ENCODE data around the gene COL6A3.
A peak's percentile ranks its signal among the peaks of the same experiment; 100 is the strongest.

Gene COL6A3

GRCh38 chr2:237444071-237444470 is 30.1 kb upstream of the COL6A3 start:
- DNase-seq (ENCODE audit: low spot score): no peak

GRCh38 chr2:237441605-237442274 is 27.8 kb upstream of the COL6A3 start:
- DNase-seq (ENCODE audit: low spot score): peak; percentile 75

GRCh38 chr2:237440819-237441281 is 26.9 kb upstream of the COL6A3 start:
- DNase-seq (ENCODE audit: low spot score): no peak

- no peak for DNase-seq (ENCODE audit: low spot score)
Measured at GRCh38 chr2:237438080-237438940, 24.3 kb upstream of the COL6A3 start.

- DNase-seq (ENCODE audit: low spot score): no peak
Measured at GRCh38 chr2:237437566-237437965, 23.6 kb upstream of the COL6A3 start.

GRCh38 chr2:237435844-237436587 is 22.1 kb upstream of the COL6A3 start:
- peak; percentile 87 for DNase-seq (ENCODE audit: low spot score)

- peak; percentile 65 for DNase-seq (ENCODE audit: low spot score)
Measured at GRCh38 chr2:237434866-237435311, 20.9 kb upstream of the COL6A3 start.

- DNase-seq (ENCODE audit: low spot score): no peak
Measured at GRCh38 chr2:237433920-237434676, 20.1 kb upstream of the COL6A3 start.

- DNase-seq (ENCODE audit: low spot score): peak; percentile 88
Measured at GRCh38 chr2:237432484-237433092, 18.6 kb upstream of the COL6A3 start.

GRCh38 chr2:237431837-237432236 is 17.9 kb upstream of the COL6A3 start:
- DNase-seq (ENCODE audit: low spot score): no peak

- DNase-seq (ENCODE audit: low spot score): no peak
Measured at GRCh38 chr2:237431372-237431771, 17.4 kb upstream of the COL6A3 start.

GRCh38 chr2:237430861-237431260 is 16.9 kb upstream of the COL6A3 start:
- no peak for DNase-seq (ENCODE audit: low spot score)

GRCh38 chr2:237429753-237430152 is 15.8 kb upstream of the COL6A3 start:
- no peak for DNase-seq (ENCODE audit: low spot score)

GRCh38 chr2:237427769-237428506 is 14.0 kb upstream of the COL6A3 start:
- DNase-seq (ENCODE audit: low spot score): no peak

- no peak for DNase-seq (ENCODE audit: low spot score)
Measured at GRCh38 chr2:237426517-237426916, 12.6 kb upstream of the COL6A3 start.

GRCh38 chr2:237425320-237425719 is 11.4 kb upstream of the COL6A3 start:
- no peak for DNase-seq (ENCODE audit: low spot score)

GRCh38 chr2:237424544-237424943 is 10.6 kb upstream of the COL6A3 start:
- no peak for DNase-seq (ENCODE audit: low spot score)

GRCh38 chr2:237423891-237424290 is 9.9 kb upstream of the COL6A3 start:
- no peak for DNase-seq (ENCODE audit: low spot score)

GRCh38 chr2:237422309-237422708 is 8.3 kb upstream of the COL6A3 start:
- DNase-seq (ENCODE audit: low spot score): no peak

- peak; percentile 88 for DNase-seq (ENCODE audit: low spot score)
Measured at GRCh38 chr2:237421542-237422116, 7.7 kb upstream of the COL6A3 start.
